ENCODE results near the gene DYNLRB1. TPM values are rescaled to one million over a fixed set of nuclear protein-coding genes. Genes with fewer than 3 reads are reported as not detected.
A peak's percentile ranks its signal among the peaks of the same experiment; 100 is the strongest.

Gene DYNLRB1
- total and polyA plus RNA-seq, 2 donors (not counting 1 experiment from before 2014, with no cell fraction given) = 55.3 to 120 TPM

- Histone ChIP-seq H2AFZ (ENCODE audit: insufficient read depth, low read depth, low read length, poor library complexity, severe bottlenecking) (no peak overlapping the region), H3K4me2 (replicated peaks; ENCODE audit: low read depth, low read length, poor library complexity, severe bottlenecking) (no peak overlapping the region), H3K4me3 (ENCODE audit: control extremely low read depth in 1 of 5, extremely low read depth in 1 of 5, insufficient read depth in 1 of 5, low read depth in 2 of 5, low read length in 4 of 5) (no peak overlapping the region), H3K4me1 (ENCODE audit: control insufficient read depth in 2 of 2, insufficient read depth in 2 of 2, low read length in 2 of 2) (no peaks in the 10 kb centered on the region), H3K36me3 (replicated peaks in 1 of 2; ENCODE audit: control extremely low read depth in 1 of 2, control insufficient read depth in 1 of 2, extremely low read depth in 1 of 2, insufficient read depth in 2 of 2, low read length in 1 of 2) (peaks cover 9 to 55% of the 10 kb centered on the region in 2 experiments), H3K79me2 (ENCODE audit: control insufficient read depth, insufficient read depth, low read length) (peaks cover 5% of the 10 kb centered on the region), H3K27me3 (replicated peaks in 1 of 4; ENCODE audit: control extremely low read depth in 1 of 4, control insufficient read depth in 3 of 4, insufficient read depth in 4 of 4, low read length in 3 of 4) (no peaks in the 10 kb centered on the region), H3K9me3 (ENCODE audit: control extremely low read depth in 1 of 3, control insufficient read depth in 2 of 3, insufficient read depth in 1 of 3, low read length in 2 of 3) (peaks cover 0 to 4% (median 0%) of the 10 kb centered on the region in 3 donors), H3K9ac (ENCODE audit: low read length) (no peak overlapping the region), H3K27ac (ENCODE audit: low read length in 2 of 2) (no peak overlapping the region), H4K20me1 (ENCODE audit: control insufficient read depth, insufficient read depth, low read length, poor library complexity, severe bottlenecking) (no peaks in the 10 kb centered on the region)
- no peak overlapping the region for H3K4me3 Mint-ChIP-seq
- POLR2A ChIA-PET = no interaction called here
- TF ChIP-seq EZH2 (IDR thresholded peaks at IDR 0.05; ENCODE audit: borderline replicate concordance, insufficient read depth, low read depth, low read length, poor library complexity, severe bottlenecking) = no peak
- TF ChIP-seq CTCF (IDR thresholded peaks at IDR 0.05) = no peak
- peak overlapping the region; percentile 21 for H3K27ac Mint-ChIP-seq
- CTCF ChIA-PET = interaction anchor here (1.2 kb wide), 1 partner anchor 172 kb away, joined by 3 read pairs; no protein-coding TSS in a partner anchor
- 100% methylated on average over 1 of the region's 4 CpGs for WGBS (ENCODE audit: insufficient coverage)
- H3K9me3 Mint-ChIP-seq (ENCODE audit: insufficient read depth) = peaks cover 3% of the 10 kb centered on the region
- ATAC-seq (ENCODE audit: low read depth) = no peak
- no peaks in the 10 kb centered on the region for H3K27me3 Mint-ChIP-seq
- DNase-seq = no peak
- no peaks in the 10 kb centered on the region for H3K4me1 Mint-ChIP-seq
- intact Hi-C loops (cut with micrococcal nuclease) = no loop called here
These were observed 31.1 kb upstream of the DYNLRB1 start for GRCh38 chr20:34485068-34485634.

- CTCF ChIA-PET = interaction anchor here (1.5 to 3.4 kb wide), 2 partner anchors 31 to 178 kb away, joined by 4 to 14 read pairs; no protein-coding TSS in a partner anchor
- Histone ChIP-seq H3K4me3 (ENCODE audit: control extremely low read depth in 1 of 5, extremely low read depth in 1 of 5, insufficient read depth in 1 of 5, low read depth in 2 of 5, low read length in 4 of 5) (no peak overlapping the region), H3K27ac (ENCODE audit: low read length in 2 of 2) (no peak overlapping the region), H2AFZ (ENCODE audit: insufficient read depth, low read depth, low read length, poor library complexity, severe bottlenecking) (no peak overlapping the region), H3K79me2 (ENCODE audit: control insufficient read depth, insufficient read depth, low read length) (peaks cover 3% of the 10 kb centered on the region), H3K36me3 (replicated peaks in 1 of 2; ENCODE audit: control extremely low read depth in 1 of 2, control insufficient read depth in 1 of 2, extremely low read depth in 1 of 2, insufficient read depth in 2 of 2, low read length in 1 of 2) (peaks cover 0 to 57% of the 10 kb centered on the region in 2 experiments), H3K9me3 (ENCODE audit: control extremely low read depth in 1 of 3, control insufficient read depth in 2 of 3, insufficient read depth in 1 of 3, low read length in 2 of 3) (no peaks in the 10 kb centered on the region), H3K4me2 (replicated peaks; ENCODE audit: low read depth, low read length, poor library complexity, severe bottlenecking) (no peak overlapping the region), H3K9ac (ENCODE audit: low read length) (no peak overlapping the region), H4K20me1 (ENCODE audit: control insufficient read depth, insufficient read depth, low read length, poor library complexity, severe bottlenecking) (no peaks in the 10 kb centered on the region), H3K27me3 (replicated peaks in 1 of 4; ENCODE audit: control extremely low read depth in 1 of 4, control insufficient read depth in 3 of 4, insufficient read depth in 4 of 4, low read length in 3 of 4) (no peaks in the 10 kb centered on the region), H3K4me1 (ENCODE audit: control insufficient read depth in 2 of 2, insufficient read depth in 2 of 2, low read length in 2 of 2) (peaks cover 3 to 6% of the 10 kb centered on the region in 2 donors)
- POLR2A ChIA-PET = no interaction called here
- Mint-ChIP-seq H3K4me1 (peaks cover 11% of the 10 kb centered on the region), H3K4me3 (no peak overlapping the region), H3K9me3 (ENCODE audit: insufficient read depth) (no peaks in the 10 kb centered on the region), H3K27me3 (no peaks in the 10 kb centered on the region), H3K27ac (no peak overlapping the region)
- DNase-seq (no peak), ATAC-seq (ENCODE audit: low read depth) (no peak)
- no peak for TF ChIP-seq EZH2 (IDR thresholded peaks at IDR 0.05; ENCODE audit: borderline replicate concordance, insufficient read depth, low read depth, low read length, poor library complexity, severe bottlenecking)
- intact Hi-C loops (cut with micrococcal nuclease) = no loop called here
- WGBS (ENCODE audit: insufficient coverage) = no CpG with 5 or more reads among the region's 4 CpGs
These were observed 24.8 kb upstream of the DYNLRB1 start for GRCh38 chr20:34491226-34491931.

Measured in B cell (primary cell).